Astrocyte of the hippocampus (primary cell): Measurements from ENCODE around the gene TRIO.

ENCODE experiments used
- DNase-seq: peaks from one replicate; pipeline ENCODE4 v3.0.0; 2011; ENCODE audit warnings: low read depth, low spot score

TRIO gene

DNA sequence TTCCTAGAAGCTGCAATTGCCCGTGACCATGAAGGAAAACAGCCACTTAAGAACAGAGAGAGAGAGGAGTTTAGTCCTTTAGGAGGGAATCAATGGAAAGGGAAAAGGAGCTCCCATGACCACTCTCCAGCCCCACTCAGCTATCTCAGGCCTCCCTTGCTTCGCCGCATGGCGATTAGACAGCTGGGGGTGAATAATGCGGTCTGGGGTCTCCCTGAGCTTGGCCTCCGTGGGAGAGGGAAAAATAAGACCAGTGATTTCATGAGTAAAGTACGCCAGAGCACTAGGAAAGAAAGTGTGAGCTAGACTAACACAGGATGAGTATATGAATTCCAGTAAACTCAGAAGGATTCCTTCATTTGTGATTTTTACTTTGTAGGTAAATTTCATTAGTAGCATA lies 180.3 kb downstream of the TRIO start:
- DNase-seq: no peak

DNA sequence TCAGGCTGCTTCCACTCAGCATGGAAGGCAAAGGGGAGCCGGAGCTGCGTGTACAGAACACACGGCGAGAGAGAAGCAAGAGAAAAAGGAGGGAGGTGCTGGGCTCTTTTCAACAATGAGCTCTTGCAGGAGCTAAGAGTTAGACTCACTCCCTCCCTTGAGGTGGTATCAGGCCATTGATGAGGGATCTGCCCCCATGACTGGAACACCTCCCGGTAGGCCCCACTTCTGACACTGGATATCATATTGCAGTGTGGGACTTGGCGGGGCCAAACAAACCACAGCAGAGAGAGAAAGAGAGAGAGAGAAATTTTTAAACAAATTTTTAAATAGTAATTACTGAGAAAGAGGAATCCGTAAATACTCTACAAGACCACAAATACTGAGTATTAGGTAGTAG lies 182.2 kb downstream of the TRIO start:
- no peak for DNase-seq

DNA sequence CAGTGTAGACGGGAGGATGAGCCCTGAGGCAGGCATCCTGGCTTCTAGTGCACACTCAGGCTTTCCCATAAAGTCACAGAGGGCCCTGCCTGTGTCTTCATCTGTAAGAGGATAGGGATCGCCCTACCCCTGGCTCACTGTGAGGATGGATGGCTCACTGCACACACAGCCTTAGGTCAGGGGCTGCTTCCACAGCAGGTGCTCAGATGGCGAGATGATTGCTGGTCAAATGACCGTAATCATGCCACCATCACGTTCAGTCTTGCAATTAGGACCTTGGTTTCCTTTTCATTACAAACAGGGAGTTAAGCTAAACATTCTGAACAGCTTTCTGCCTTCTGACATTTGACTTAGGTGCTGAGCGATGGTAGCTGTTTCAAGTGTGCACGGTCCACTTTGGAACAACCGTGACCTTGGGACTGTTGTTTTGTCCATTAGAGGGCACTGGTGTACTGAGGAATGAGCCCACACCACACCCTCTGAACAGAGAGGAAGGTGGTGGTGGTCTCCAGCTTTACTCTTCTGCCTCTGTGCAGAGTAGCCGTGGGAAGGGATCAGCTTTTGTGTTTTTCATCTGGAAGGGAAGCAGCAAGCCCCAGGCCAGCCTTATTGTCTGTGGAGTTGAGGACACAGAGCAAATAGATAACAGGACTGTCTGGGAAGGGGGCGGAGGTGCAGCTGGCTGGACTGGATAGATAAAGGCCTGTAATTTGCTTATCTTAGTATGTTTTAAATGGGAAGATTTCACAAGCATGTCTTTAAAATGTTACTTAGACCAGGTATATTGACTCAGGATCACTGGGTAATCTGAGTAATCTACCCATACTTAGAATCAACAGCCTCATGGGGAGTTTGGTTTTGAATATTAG lies 183.1 kb downstream of the TRIO start:
- no peak for DNase-seq

DNA sequence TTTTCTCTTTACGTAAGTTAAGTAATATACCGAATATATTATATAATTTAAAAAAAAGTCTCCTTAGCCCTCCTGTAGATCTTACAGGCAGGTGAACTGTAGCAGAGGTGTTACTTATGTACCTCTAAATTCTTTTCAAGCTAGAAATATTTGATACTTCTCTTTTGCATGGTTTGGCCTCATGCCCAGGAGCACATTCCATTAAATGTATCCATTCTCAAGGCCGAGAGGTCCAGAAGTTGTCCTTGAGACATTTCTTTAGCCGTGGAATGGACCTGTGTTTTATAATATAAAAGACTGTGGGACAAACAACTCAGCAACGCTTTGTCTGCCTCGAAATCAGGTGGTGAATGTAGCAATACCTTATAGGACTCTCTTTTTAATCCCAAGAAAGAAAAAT lies 184.5 kb downstream of the TRIO start:
- peak; percentile 72 for DNase-seq

DNA sequence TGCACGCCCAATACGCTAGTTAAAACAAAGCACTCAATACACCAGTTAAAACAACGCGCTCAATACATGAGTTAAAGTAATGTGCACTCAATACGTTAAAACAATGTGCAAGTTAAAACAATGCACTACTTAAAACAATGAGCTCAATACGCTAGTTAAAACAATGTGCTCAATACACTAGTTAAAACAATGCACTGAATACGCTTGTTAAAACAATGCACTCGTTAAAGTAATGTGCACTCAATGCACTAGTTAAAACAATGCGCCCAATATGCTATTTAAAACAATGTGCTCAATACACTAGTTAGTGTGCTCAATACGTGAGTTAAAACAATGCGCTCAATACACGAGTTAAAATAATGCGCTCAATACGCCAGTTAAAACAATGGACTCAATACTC lies 185.0 kb downstream of the TRIO start:
- no peak for DNase-seq

DNA sequence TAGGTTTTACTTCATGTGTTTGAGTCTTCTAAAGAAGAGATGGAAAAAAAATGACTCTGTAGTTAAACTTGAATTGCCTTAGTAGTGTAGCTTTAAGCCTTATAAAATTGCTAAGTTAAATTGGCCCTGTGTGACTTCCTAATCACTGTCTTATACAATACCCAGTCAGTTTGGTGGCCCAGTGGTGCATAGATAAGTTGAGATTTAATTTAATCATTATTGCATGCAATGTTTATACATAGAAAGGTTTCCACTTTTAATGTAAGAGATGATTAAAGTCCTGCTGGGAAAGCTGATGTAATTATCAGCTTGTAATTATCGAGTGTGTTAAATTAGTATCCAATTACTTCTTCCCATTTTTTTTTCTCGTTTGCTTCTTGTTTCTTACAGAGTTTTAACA lies 187.1 kb downstream of the TRIO start:
- no peak for DNase-seq

DNA sequence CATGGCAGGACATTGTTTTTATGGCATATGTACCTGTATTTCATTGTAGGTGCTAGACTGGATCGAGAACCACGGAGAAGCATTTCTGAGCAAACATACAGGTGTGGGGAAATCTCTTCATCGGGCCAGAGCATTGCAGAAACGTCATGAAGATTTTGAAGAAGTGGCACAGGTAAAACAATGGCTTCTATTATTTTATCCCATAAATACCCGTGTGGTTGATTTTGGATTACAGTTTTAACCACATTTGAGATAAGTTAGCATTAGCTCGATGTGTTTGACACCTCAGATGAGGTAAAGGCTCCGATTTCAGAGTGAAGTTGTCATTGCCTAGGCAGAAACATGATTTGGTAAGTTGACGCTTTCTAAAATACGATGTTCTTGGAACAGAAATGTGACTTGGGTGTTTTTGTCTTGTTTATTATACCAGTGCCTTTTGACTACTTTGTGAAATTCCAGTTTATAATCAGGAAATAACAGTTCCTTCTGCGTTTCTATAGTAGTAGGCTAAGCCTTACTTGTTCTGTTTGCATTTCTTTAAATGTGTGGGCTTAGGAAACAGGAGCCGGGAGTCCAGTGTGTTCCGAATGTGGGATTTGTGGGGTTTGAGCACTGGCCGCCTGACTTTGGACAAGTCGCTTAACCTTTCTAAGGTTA lies 187.7 kb downstream of the TRIO start:
- DNase-seq: no peak

DNA sequence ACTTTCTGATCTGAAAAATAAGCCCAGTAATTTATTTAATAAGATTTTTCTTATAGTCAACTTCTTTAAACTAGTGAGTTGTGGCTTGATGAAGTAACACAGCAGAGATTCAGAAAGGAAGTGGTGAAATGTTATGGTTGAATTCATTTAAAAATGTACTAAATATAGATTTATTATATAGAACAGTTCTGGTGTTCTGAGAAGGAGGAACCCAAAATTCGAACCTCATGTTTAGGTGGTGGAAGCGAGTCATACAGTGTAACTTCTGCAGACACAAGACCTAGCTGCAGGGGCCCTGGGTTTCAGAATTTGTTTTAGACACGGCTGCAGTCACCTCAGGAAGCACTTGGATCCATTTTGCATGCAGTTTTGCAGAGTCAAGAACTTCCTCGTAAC lies 188.2 kb downstream of the TRIO start:
- no peak for DNase-seq

DNA sequence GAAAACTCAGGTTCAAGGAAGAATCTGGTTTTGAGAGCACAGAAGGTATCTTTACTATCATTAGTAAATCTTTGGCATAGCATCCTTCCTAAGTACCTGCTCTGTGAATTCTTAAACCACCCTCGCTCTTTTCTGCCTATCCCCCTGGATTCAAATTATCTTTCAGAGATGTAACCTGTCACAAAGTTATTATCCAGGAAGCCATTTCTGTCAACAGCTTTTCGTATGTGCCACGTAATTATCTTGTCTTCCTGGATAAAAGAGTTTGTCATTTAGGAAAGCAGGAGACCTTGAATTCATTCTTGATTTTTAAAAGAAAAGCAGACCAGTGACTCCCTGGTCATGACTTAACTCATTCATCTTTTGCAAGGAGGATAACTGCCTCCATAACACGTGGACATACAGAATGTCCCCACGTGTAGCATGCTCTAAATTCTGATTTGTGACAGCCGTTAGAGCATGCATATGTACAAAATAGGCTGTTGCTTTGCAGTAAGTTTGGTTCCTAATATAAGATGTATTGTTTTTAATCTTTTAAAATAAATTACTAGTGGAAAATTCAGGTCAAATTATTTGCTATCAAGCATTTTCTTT lies 189.0 kb downstream of the TRIO start:
- DNase-seq: no peak

DNA sequence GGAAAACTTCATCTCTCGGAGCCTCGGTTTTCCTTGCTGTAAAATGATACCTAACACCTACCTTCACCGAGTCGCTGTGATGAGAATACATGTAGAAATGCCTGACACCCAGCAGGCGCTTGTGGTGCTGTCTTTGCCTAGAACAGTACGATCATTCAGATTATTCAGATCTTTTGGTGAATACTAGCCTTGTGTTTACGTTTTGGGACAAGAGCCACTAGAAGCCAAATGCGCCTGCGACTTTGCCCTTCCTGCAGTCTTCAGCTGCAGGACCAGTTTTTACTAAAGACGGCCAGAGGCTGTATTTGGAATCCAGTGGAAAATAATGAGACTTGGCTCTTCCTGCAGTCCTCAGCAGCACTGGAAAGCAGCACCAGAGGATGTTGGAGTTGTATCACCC lies 189.6 kb downstream of the TRIO start:
- DNase-seq: no peak

DNA sequence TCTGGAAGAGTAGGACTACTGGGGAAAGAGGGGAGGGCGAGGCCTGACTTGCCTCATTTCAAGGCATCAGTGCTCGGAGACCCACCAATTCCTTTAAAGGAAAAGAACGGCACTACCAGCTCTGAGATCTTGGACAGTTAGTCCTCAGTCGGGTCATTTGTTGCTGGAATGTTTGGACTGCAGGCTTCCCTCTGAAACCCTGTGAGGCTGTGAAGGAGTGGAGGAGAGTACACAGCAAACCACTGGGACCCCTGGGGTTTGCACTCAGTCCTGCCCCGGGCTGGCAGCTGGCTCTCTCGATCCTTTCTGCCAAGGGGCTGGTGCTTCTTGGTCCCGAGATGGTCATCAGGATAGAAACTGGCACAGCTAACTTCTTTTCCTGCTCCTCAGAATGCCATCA lies 194.5 kb downstream of the TRIO start:
- peak; percentile 51 for DNase-seq

DNA sequence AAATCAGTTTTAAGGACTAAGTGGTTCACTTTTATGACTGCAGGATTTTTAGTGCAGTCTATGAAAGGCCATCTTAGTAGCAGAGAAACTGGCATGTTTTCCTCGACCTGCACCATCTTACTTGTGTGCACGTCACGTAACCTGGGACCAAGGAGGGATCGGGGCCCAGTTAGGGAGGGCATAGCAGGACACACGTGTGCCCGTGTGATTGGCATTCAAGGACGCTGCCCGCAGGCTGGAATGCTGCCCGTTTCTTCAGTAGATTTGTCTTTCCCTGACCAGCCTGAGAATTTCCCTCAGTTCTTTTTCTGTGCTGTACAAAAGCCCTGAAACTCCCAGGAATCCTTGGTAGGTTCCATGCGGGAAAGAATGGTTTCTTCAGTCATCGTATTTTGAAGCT lies 196.3 kb downstream of the TRIO start:
- peak; percentile 65 for DNase-seq

DNA sequence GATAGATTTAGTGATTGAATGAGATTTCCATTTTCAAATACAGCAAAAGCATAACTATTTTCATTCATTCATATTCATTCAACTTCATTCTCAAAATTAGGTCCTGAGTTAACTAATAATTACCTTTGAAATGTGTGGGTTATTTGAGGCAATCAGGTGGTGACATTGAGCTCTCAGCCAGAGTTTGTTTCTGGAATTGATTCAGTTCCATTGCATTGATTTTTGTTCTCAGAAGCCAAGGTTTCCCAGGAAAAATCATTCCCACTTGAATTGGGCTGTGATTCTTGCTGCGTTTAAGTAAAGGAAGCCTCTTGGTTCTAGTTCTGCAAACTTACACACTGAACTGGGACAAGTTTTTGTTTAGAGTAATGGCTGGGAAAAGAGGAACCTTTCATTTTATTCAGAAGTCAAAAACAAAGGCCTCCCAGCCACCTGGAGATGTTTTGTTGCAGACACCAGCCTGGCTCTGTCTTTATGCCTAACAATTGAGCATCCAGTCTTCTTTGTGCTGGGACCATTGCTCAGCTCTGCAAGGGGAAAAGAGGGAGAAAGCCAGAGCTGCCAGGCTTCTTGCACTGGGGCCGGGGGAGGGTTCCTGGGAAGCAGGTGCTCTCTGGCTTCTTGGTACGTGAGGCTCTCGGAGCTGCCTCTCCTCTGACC lies 198.6 kb downstream of the TRIO start:
- no peak for DNase-seq

DNA sequence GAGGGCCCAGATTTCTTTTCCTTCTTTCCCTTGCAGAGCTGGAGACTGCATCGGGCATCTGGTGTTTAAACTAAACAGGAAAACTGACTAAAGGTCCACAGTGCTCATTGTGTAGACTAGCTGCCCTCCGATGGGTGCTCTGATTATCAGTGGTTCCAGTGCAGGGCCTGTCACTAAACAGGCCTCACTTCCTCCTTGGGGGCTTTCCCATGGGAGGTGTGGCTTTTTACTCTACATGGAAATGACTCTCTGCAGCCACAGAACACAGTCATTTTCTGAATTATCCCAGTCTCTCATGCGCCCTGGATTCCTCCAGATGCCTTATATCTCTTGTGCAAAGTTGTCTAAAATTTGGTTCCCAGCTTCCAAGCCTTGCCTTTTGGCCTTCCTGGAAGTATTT lies 199.2 kb downstream of the TRIO start:
- no peak for DNase-seq

DNA sequence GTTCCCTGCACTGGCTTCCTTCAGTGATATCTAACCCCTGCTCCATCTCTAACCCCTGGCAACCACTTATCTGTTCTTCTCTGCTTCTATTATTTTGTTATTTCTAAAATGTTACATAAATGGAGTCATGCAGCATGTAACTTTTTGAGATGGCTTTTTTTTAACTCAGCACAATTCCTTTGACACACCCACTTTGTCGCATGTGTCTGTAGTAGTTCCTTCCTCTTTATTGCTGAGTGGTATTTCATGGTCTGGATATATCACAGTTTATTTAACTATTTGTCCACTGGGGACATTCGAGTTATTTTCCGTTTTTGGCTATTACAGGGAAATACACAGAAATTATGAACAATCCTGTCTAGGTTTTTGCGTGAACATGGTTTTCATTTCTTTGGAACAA lies 200.2 kb downstream of the TRIO start:
- no peak for DNase-seq

DNA sequence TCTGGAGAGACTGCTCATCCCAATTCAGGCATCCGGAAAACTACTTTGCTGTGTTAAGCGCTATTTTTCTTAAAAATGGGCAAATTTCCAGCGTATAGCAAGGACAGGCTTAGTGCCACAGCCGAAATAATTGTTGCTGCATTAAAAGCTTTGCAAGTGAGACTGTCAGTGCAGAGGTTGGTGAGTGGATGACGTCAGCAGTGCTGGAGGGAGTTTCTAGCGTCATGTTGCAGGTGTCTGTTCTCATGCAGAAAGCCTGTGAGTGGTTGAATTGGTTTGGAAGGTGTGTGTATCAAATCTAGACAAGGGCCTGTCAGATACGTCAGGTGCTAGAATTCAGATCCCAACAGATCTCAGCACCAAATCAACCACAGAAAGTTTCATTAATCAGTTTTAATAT lies 204.4 kb downstream of the TRIO start:
- no peak for DNase-seq

DNA sequence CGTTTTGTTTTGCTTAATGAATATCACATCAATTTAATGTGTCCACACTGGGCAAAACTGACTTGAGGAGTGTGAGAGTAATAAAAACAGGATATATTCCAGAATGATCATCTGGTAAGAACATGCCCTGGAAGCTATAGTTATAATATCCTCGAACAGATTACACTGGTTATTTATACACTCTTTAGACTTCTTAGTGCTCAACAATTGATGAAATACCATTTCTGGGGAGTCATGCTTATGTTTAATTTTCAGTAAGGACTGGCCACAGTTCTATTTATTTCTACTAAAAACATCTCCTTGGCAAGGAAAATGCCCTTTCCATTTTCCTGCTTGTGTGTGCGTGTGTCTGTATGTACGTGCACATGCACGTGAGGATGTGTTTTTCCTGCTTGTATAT lies 205.0 kb downstream of the TRIO start:
- no peak for DNase-seq

DNA sequence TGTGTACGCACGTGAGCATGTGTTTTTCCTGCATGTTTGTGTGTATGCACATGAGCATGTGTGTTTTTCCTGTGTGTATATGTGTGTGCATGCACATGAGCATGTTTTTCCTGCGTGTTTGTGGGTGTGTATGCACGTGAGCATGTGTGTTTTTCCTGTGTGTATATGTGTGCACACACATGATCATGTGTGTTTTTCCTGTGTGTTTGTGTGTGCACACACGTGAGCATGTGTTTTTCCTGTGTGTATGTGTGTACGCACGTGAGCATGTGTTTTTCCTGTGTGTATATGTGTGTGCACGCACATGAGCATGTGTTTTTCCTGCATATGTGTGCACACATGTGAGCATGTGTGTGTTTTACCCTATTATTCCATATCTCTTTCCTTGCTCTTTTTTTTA lies 205.9 kb downstream of the TRIO start:
- no peak for DNase-seq

DNA sequence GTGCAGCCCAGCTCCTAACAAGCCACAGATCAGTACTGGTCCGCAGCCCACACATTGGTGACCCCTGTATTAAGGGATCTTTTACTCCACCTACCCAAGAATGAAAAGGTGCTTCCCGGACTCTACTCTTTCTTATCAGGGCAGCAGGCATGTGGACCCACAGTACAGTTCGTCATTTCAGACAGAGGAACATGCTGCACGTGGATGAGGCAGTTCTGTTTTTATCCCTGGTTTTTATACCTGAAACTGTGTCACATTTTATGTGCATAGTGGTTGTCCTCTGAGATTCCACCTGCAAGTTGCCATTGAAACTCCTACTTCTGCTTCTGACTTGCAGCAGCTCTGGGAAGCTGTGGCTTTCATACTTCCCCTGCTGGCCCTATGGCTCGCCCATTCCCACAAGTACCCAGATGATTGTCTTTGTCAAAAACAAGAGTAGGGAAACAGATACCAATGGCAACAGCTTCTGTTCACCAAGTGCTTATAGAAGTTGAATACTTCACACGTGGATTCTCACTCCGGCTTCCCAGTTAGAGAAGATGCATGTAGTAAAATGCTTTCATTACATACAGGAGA lies 208.0 kb downstream of the TRIO start:
- DNase-seq: no peak

DNA sequence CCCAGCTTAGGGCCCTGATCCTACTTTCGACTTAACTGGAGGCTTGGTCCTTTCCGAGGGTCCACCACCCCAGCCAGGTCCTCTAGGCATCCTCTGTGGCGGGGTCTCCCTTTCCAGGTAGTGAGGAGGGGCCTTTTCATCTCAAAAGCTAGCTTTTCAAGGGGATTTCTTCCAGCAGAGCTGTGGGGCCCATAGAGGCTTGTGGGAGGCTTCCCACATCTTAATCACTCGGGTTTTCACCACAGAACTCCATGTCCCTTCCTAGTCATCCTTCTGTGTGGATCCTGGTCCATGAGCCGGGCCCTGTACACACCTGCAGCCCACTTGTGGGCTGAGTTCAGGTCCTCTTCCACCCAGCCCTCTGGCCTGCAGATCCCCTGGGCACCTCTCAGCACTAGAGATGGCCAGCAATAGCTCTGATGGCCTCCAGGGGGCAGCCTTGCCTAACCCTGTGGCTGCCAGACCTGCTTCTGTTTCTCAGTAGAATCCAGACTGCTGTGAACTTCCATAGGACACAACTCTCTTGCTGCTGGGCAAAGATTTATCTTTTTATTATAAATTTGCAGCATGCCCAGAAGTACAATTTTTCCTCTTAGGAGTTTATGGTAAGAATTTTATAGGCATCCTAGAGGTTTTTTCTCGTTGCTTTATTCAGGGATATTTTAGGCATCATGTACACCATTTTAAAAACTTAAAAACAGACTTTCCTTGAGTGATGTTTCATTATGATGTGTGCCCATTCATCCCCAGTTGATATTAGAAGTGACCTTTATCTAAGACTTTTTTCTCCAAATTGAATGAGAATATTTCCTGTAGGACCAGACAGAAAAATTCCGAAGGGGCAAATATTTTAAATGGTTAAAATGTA lies 208.9 kb downstream of the TRIO start:
- DNase-seq: peak; percentile 82
